Mesodermal cell (in vitro differentiated cells): ENCODE results near the gene PNPLA2.

Experiments used
- H3K27ac ChIP-seq: 2 replicates; pipeline ENCODE4 v1.7.0; 2013; ENCODE audit warnings: mild to moderate bottlenecking, low read depth, low read length, moderate library complexity; ENCODE audit not compliant: severe bottlenecking
- H3K36me3 ChIP-seq: 2 replicates; pipeline ENCODE4 v1.7.1; 2013; ENCODE audit warnings: mild to moderate bottlenecking, low read length, moderate library complexity; ENCODE audit not compliant: control insufficient read depth, insufficient read depth
- H3K4me1 ChIP-seq: one replicate; pipeline ENCODE4 v1.7.1; 2013; ENCODE audit warnings: mild to moderate bottlenecking, low read length; ENCODE audit not compliant: insufficient read depth, control insufficient read depth, poor library complexity, severe bottlenecking
- H3K4me3 ChIP-seq: 2 replicates; pipeline ENCODE4 v1.7.0; 2013; ENCODE audit warnings: low read length, control low read depth, mild to moderate bottlenecking; ENCODE audit not compliant: insufficient read depth, poor library complexity, severe bottlenecking; ENCODE audit errors: extremely low read depth
- H3K9me3 ChIP-seq: 2 replicates; pipeline ENCODE4 v1.7.1; 2013; ENCODE audit warnings: mild to moderate bottlenecking, low read length, moderate library complexity; ENCODE audit not compliant: control insufficient read depth
- WGBS, 2 experiments: methylation state at CpG; one replicate each; pipeline ENCODE4 v1.1.5; 2013; ENCODE audit warnings: missing lambda C conversion rate in 2 of 2; ENCODE audit not compliant: insufficient coverage in 2 of 2; 5-methylcytosine and 5-hydroxymethylcytosine counted together

Gene PNPLA2

GRCh38 chr11:794766-795633 lies 23.7 kb upstream of the PNPLA2 start:
- Histone ChIP-seq H3K36me3 (peaks cover 34% of the 10 kb centered on the region), H3K4me3 (no peak overlapping the region), H3K4me1 (peaks cover 19% of the 10 kb centered on the region), H3K9me3 (no peaks in the 10 kb centered on the region), H3K27ac (no peak overlapping the region)
- 93 to 95% methylated on average over 24 to 26 of the region's 38 CpGs for WGBS, 2 experiments

DNA sequence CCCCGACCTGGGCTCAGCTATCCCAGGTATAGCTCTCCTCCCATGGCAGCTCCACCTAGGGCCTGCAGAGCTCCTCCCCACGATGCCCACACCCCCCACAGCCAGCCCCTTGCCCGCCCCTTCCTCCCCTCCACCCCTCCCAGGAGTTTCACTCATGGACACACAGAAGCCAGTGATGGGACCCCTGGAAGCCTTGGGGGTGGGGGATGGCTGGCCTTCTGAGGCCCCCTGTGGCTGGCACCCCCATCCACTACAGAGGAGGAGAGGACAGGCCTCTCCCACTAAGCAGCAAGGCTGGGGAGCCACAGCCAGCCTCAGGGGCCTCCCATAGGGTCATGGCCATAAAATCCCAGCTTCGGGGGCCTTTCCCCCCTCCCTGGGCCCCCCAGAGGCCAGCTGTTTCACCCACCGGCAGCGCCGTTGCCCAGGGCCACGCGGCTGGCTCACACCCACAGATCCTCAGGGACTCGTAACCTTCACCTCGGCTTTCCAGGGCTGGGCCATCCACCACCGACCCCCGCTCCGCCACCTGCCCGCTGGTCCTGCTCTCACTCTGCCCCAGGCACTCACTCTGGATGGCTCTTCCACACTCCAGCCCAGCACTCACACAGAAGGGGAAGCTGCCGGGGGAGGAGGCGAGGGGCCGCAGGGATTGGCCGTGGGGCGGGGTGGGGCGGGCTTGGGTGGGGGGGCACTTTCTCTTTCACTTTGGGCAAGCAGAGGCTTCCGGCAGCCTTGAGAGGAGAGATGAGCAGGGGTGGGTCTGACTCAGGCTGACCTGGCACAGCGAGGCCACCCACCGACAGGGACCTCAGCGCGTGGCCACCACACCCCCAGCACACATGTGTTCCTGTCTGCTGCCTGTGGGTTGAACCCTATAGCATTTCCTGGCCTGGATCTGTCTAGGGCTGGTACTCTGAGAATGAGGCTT lies 22.8 kb upstream of the PNPLA2 start:
- peak overlapping the region; percentile 71 for H3K4me3 ChIP-seq
- H3K4me1 ChIP-seq = peaks cover 13% of the 10 kb centered on the region
- H3K9me3 ChIP-seq = no peaks in the 10 kb centered on the region
- no peak overlapping the region for H3K27ac ChIP-seq
- peaks cover 43% of the 10 kb centered on the region for H3K36me3 ChIP-seq
- WGBS, 2 experiments = 59 to 60% methylated on average over 4 to 16 of the region's 26 CpGs

- H3K36me3 ChIP-seq = peaks cover 51% of the 10 kb centered on the region
- 47 to 51% methylated on average over 17 to 18 of the region's 18 CpGs for WGBS, 2 experiments
Measured at GRCh38 chr11:796565-797295, 22.0 kb upstream of the PNPLA2 start.

DNA sequence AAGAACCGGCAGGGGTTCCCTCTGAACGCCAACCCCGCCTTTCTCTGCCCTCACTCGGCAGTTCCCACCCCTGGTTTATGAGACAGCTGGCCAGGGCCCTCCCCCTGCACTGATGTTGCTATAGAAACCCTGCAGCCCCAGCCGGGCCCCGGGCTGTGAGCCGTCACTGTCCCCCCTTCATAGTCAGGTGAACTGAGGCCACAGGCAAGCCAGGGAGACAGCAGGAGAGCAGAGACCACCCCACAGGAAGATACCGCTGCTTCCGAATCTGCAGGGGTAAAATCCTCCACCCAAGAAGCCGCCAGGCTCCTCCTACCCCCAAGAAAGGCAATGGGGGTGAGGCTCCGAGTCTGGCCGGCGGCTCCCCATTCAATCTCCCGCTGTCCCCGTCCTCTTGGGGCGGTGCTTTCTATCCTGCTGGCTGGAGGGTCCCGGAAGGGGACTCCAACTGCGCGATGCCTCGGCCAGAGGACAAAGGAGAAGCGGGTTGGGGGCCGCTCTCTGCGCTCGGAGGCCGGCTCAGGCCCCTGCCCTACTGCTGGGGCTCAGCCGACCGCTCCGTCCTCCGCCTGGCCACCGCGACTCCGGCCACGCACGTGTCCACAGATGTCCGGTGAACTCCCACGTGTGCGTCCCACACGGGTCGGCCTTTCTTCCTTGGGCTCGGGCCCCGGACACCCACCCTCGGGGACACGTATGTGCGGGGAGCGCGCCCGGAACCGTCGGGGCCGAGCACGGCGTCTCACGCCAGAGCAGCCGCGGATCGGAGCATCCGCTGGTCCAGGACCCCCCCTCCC lies 21.2 kb upstream of the PNPLA2 start:
- peak overlapping the region; percentile 88 for H3K27ac ChIP-seq
- no peaks in the 10 kb centered on the region for H3K9me3 ChIP-seq
- H3K4me1 ChIP-seq = peaks cover 13% of the 10 kb centered on the region
- H3K36me3 ChIP-seq = peaks cover 51% of the 10 kb centered on the region
- WGBS, 2 experiments = 0% methylated on average over 43 to 55 of the region's 57 CpGs
- peak overlapping the region; percentile 71 for H3K4me3 ChIP-seq

More at GRCh38 chr11:796565-797295, 22.0 kb upstream of the PNPLA2 start:
- Histone ChIP-seq H3K9me3 (no peaks in the 10 kb centered on the region), H3K27ac (peak overlapping the region; percentile 88), H3K4me1 (peaks cover 13% of the 10 kb centered on the region), H3K4me3 (peak overlapping the region; percentile 71)

DNA sequence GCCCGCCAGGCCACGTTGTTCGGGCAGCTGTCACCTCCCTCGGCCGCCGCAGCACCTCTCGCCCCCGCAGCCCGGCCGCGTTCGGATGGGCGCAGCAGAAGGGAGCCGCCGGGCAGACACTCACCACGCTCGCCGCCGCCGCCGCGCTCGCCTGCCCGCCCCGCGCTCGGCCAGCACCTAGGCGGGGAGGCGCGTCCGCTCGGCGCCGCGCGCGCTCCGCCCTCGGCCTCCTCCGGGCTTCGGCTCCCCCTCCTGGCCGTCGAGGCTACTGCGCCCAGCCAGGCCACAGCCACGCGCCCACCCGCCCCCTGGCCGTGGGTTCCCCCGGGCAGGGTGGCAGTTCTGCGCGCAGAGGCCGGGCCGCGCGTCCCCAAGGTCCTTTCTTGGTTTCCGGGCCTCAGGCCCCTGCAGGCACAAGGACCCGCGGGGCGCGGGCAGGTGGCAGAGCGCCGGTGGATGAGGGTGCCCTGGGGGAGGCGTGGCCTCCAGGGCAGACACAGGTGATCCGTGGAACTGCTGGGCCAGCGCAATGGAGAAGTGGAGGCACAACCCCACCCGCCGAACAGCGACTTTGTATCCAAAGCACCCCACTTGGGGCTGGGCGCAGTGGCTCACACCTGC lies 20.5 kb upstream of the PNPLA2 start, which contains the start of gene SLC25A22:
Gene SLC25A22, minus strand, starts transcription at position 189 of the 621 bp plus-strand sequence. CDS start 3,275 bp downstream, outside the sequence.
- H3K36me3 ChIP-seq = peaks cover 48% of the 10 kb centered on the region
- peak within 1 kb of the TSS; percentile 88 for H3K27ac ChIP-seq
- WGBS, 2 experiments = 7 to 9% methylated on average over 54 to 69 of the region's 69 CpGs

GRCh38 chr11:799641-800316 lies 18.9 kb upstream of the PNPLA2 start:
- Histone ChIP-seq H3K4me3 (no peak overlapping the region), H3K9me3 (no peaks in the 10 kb centered on the region), H3K36me3 (peaks cover 36% of the 10 kb centered on the region), H3K27ac (no peak overlapping the region), H3K4me1 (peaks cover 28% of the 10 kb centered on the region)
- 96 to 97% methylated on average over 27 to 28 of the region's 32 CpGs for WGBS, 2 experiments

More for the DNA sequence above, 20.5 kb upstream of the PNPLA2 start, which contains the start of gene SLC25A22:
- Histone ChIP-seq H3K9me3 (no peaks in the 10 kb centered on the region), H3K4me1 (peaks cover 15% of the 10 kb centered on the region), H3K4me3 (peak within 1 kb of the TSS; percentile 71)

DNA sequence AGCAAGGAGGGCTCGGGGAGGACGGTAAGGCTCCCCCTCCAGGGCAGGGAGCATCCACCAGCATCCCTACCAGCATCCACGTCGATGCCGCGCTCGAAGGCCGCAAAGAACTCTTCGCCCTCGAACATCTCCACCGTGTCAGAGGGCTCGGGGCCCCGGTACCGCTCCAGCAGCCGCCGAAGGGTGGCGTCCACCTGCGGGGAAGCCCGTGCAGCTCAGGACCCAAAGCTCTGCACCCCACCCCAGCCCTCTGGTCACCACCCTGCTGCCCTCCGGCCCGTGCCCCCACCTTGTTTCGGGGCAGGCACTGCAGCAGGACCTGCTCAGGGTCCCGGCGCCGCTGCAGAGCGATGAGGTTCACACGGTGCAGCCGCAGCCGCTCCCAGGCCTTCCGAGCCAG lies 18.2 kb upstream of the PNPLA2 start:
- Histone ChIP-seq H3K27ac (no peak overlapping the region), H3K4me3 (no peak overlapping the region), H3K9me3 (no peaks in the 10 kb centered on the region), H3K36me3 (peaks cover 36% of the 10 kb centered on the region), H3K4me1 (peaks cover 28% of the 10 kb centered on the region)
- 95 to 97% methylated on average over 22 to 28 of the region's 30 CpGs for WGBS, 2 experiments

DNA sequence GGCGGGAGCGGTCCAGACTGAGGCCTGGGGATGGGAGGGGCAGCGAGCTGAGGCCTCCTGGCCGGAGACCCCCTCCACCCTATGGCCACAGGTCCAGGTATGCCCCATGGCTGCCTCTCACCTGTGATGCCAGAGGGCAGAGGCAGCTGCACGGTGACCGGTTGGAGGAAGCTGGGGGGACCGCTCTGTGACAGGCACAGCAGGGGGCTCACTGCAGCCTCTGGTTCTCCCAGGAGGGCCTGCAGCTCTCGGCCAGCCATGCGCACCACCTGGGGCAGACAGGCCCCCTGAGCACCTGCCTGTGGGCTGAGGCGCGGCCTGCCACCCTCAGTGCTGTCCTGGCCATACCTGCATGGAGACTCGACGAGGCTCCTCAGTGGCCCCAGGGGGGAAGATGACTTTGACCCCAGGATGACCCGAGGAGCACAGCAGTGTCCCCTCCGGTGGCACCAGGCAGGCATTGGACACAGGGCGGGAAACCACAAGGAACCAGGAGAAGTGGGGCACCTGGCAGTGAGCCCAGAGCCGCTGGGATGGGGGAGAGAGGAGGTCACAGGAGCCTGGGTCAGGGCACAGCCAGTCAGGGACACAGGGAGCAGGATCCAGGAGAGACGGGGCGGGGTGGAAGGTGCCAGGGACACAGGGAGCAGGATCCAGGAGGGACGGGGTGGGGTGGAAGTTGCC lies 17.5 kb upstream of the PNPLA2 start:
- no peak overlapping the region for H3K27ac ChIP-seq
- peaks cover 23% of the 10 kb centered on the region for H3K4me1 ChIP-seq
- H3K36me3 ChIP-seq = peaks cover 36% of the 10 kb centered on the region
- no peak overlapping the region for H3K4me3 ChIP-seq
- no peaks in the 10 kb centered on the region for H3K9me3 ChIP-seq
- WGBS, 2 experiments = 95 to 96% methylated on average over 18 to 19 of the region's 20 CpGs
